NCI-H187 treated with DMSO at 0.1 percent for 48 hours (cell line): Measurements from ENCODE around the gene BCCIP.

Experiments used
- DNase-seq: peaks from one replicate; lab custom pipeline; 2025; lab: John Stamatoyannopoulos, UW

Gene BCCIP

GRCh38 chr10:125844751-125845221 lies 21.4 kb downstream of the BCCIP start:
- DNase-seq, result no peak

GRCh38 chr10:125845617-125846016 lies 22.3 kb downstream of the BCCIP start:
- no peak for DNase-seq

GRCh38 chr10:125846894-125847293 lies 23.5 kb downstream of the BCCIP start:
- no peak for DNase-seq

- no peak for DNase-seq
Measured at GRCh38 chr10:125848371-125848770, 25.0 kb downstream of the BCCIP start.

- no peak for DNase-seq
Measured at GRCh38 chr10:125848857-125849256, 25.5 kb downstream of the BCCIP start.

GRCh38 chr10:125849448-125849847 lies 26.1 kb downstream of the BCCIP start:
- DNase-seq, result no peak

- no peak for DNase-seq
Measured at GRCh38 chr10:125850766-125851731, 27.7 kb downstream of the BCCIP start.

- no peak for DNase-seq
Measured at GRCh38 chr10:125852487-125852886, 29.1 kb downstream of the BCCIP start.

GRCh38 chr10:125857185-125857760 lies 33.9 kb downstream of the BCCIP start:
- DNase-seq, result no peak

GRCh38 chr10:125859128-125859817 lies 35.9 kb downstream of the BCCIP start:
- no peak for DNase-seq

- no peak for DNase-seq
Measured at GRCh38 chr10:125865120-125865519, 41.8 kb downstream of the BCCIP start.

GRCh38 chr10:125866421-125867029 lies 43.2 kb downstream of the BCCIP start:
- no peak for DNase-seq

- DNase-seq, result no peak
Measured at GRCh38 chr10:125868372-125868975, 45.1 kb downstream of the BCCIP start.

- DNase-seq, result no peak
Measured at GRCh38 chr10:125871338-125871737, 48.0 kb downstream of the BCCIP start.

GRCh38 chr10:125878957-125879835 lies 55.9 kb downstream of the BCCIP start:
- no peak for DNase-seq

GRCh38 chr10:125880719-125881118 lies 57.4 kb downstream of the BCCIP start:
- DNase-seq, result no peak

GRCh38 chr10:125881192-125881591 lies 57.8 kb downstream of the BCCIP start, which contains the start of gene DHX32:
DHX32 (minus strand) TSS chr10:125881292; CDS start chr10:125880824, 468 bp downstream.
- no peak for DNase-seq

GRCh38 chr10:125882596-125882995 lies 59.2 kb downstream of the BCCIP start:
- DNase-seq, result no peak

GRCh38 chr10:125883211-125883610 lies 59.9 kb downstream of the BCCIP start:
- no peak for DNase-seq
